HepG2 (cell line): ENCODE measurements around the gene BACE1-AS. TPM values are rescaled to one million over a fixed set of nuclear protein-coding genes. Genes with fewer than 3 reads are reported as not detected.

ENCODE experiments used
- ATAC-seq: fragments of 200-7000 bp; cut with Tn5 transposase; 3 replicates; pipeline ENCODE4 v1.9.1; 2020; ENCODE audit warnings: mild to moderate bottlenecking, moderate library complexity
- BruUV-seq: library from RNA; stranded (reverse); fragments of 400-500 nt; replicated peaks from 2 replicates; lab custom pipeline; 2021; lab: Mats Ljungman, UMichigan
- CTCF ChIA-PET: fragments of 300-600 bp; formaldehyde crosslinking; extraction: SDS; loops from one replicate; lab custom pipeline; 2021; ENCODE audit warnings: low total read pairs, inconsistent platforms, low intra/inter-chr PET ratio; lab: Yijun Ruan, JAX
- POLR2A ChIA-PET: fragments of 350-600 bp; sonication (Branson Sonifier 250); formaldehyde crosslinking; loops from one replicate; lab custom pipeline; 2020; ENCODE audit warnings: antibody characterized with exemption, inconsistent platforms; lab: Yijun Ruan, JAX
- DNase-seq: peaks from one replicate; pipeline ENCODE4 v3.0.0-alpha.2; 2015; ENCODE audit warnings: low spot score
- FAIRE-seq: peaks from 3 replicates; lab custom pipeline; 2011; peaks lifted over from hg19 to GRCh38; lab: Jason Lieb, UNC
- H2AFZ ChIP-seq: one replicate; pipeline ENCODE4 v1.6.1; 2011; ENCODE audit warnings: low read length, inconsistent platforms
- H3K27ac ChIP-seq: fragments of 300-600 bp; 3 replicates; pipeline ENCODE4 v1.8.0; 2011; ENCODE audit warnings: mixed run types, mild to moderate bottlenecking, mixed read lengths, low read length, inconsistent platforms; ENCODE audit not compliant: insufficient read depth; ENCODE audit errors: extremely low read length
- H3K27me3 ChIP-seq, 2 experiments: fragments of 200-600 bp in 1 of 2; 2 replicates in 1 of 2; 3 replicates in 1 of 2; pipeline versions ENCODE4 v1.6.0 to v1.8.0; 2011; ENCODE audit warnings: low read length in 2 of 2, mild to moderate bottlenecking in 2 of 2, moderate library complexity in 2 of 2, inconsistent platforms in 1 of 2; ENCODE audit not compliant: insufficient read depth in 2 of 2, control insufficient read depth in 1 of 2
- H3K36me3 ChIP-seq, 2 experiments: fragments of 200-600 bp in 1 of 2; replicated peaks in 1 of 2; 2 replicates in 1 of 2; 3 replicates in 1 of 2; pipeline versions ENCODE4 v1.5.1 to v1.8.0; 2011; ENCODE audit warnings: low read length in 2 of 2, inconsistent platforms in 1 of 2; ENCODE audit not compliant: insufficient read depth in 2 of 2, control insufficient read depth in 1 of 2
- H3K4me1 ChIP-seq: 2 replicates; pipeline ENCODE4 v1.5.1; 2012; ENCODE audit warnings: low read length, inconsistent platforms; ENCODE audit not compliant: insufficient read depth
- H3K4me2 ChIP-seq: 2 replicates; pipeline ENCODE4 v1.6.0; 2011; ENCODE audit warnings: low read depth, low read length, inconsistent platforms
- H3K4me3 ChIP-seq, 3 experiments: fragments of 200-600 bp in 1 of 3; sonication (generic), shearing (Covaris generic) in 1 of 3; replicated peaks in 1 of 3; 2 replicates each; pipeline ENCODE4 v1.5.1; 2011 to 2016; ENCODE audit warnings: low read length in 3 of 3, inconsistent platforms in 2 of 3, low read depth in 2 of 3, mild to moderate bottlenecking in 2 of 3, control low read depth in 1 of 3, mixed read lengths in 1 of 3; ENCODE audit not compliant: insufficient read depth in 1 of 3
- H3K79me2 ChIP-seq: one replicate; pipeline ENCODE4 v1.6.1; 2011; ENCODE audit warnings: low read length, inconsistent platforms; ENCODE audit not compliant: insufficient read depth
- H3K9ac ChIP-seq: 2 replicates; pipeline ENCODE4 v1.6.0; 2011; ENCODE audit warnings: mild to moderate bottlenecking, low read depth, low read length, inconsistent platforms; ENCODE audit not compliant: insufficient read depth
- H3K9me3 ChIP-seq: 2 replicates; pipeline ENCODE4 v1.5.1; 2012; ENCODE audit warnings: mild to moderate bottlenecking, low read length
- H4K20me1 ChIP-seq: 2 replicates; pipeline ENCODE4 v1.6.0; 2011; ENCODE audit warnings: inconsistent platforms, mild to moderate bottlenecking, low read length, moderate library complexity; ENCODE audit not compliant: insufficient read depth
- GABPB1 ChIP-seq: IDR thresholded peaks from 2 replicates; pipeline ENCODE4 v1.6.1; 2016; ENCODE audit warnings: mild to moderate bottlenecking, missing genetic modification reagents, moderate library complexity, missing compliant biosample characterization
- KDM4B ChIP-seq: sonication (generic); formaldehyde crosslinking; IDR thresholded peaks from 2 replicates; pipeline ENCODE4 v1.4.0; 2020; ENCODE audit warnings: missing genetic modification reagents
- ONECUT2 ChIP-seq: sonication (generic); formaldehyde crosslinking; IDR thresholded peaks from 2 replicates; pipeline ENCODE4 v1.4.0; 2020; ENCODE audit warnings: missing genetic modification reagents
- PAF1 ChIP-seq: IDR thresholded peaks from 2 replicates; pipeline ENCODE4 v1.6.1; 2016; ENCODE audit warnings: missing genetic modification reagents, missing compliant biosample characterization
- PHF21A ChIP-seq: sonication (generic); formaldehyde crosslinking; IDR thresholded peaks from 2 replicates; pipeline ENCODE4 v1.5.0; 2020; ENCODE audit warnings: mild to moderate bottlenecking, missing genetic modification reagents
- RNF2 ChIP-seq: fragments of 450-650 bp; conservative IDR thresholded peaks from 2 replicates; pipeline ENCODE4 v1.6.1; 2016; ENCODE audit warnings: low read depth
- TEAD3 ChIP-seq: optimal IDR thresholded peaks from 2 replicates; pipeline ENCODE3; 2016; ENCODE audit warnings: borderline replicate concordance
- ZBTB4 ChIP-seq: sonication (generic); formaldehyde crosslinking; IDR thresholded peaks from 2 replicates; pipeline ENCODE4 v1.4.0; 2020; ENCODE audit warnings: missing genetic modification reagents, mild to moderate bottlenecking, borderline replicate concordance
- ZC3H13 ChIP-seq: sonication (generic); formaldehyde crosslinking; IDR thresholded peaks from 2 replicates; pipeline ENCODE4 v1.8.1; 2023; ENCODE audit warnings: mild to moderate bottlenecking, missing genetic modification reagents, moderate library complexity
- ZNF280B ChIP-seq: sonication (generic); formaldehyde crosslinking; IDR thresholded peaks from 2 replicates; pipeline ENCODE4 v1.5.0; 2020; ENCODE audit warnings: missing genetic modification reagents, mild to moderate bottlenecking, borderline replicate concordance
- ZNF367 ChIP-seq: sonication (generic); formaldehyde crosslinking; IDR thresholded peaks from 2 replicates; pipeline ENCODE4 v1.4.0; 2020; ENCODE audit warnings: missing genetic modification reagents, borderline replicate concordance
- ZNF382 ChIP-seq: sonication (generic); formaldehyde crosslinking; IDR thresholded peaks from 2 replicates; pipeline ENCODE4 v1.5.0; 2020; ENCODE audit warnings: missing genetic modification reagents, mild to moderate bottlenecking, borderline replicate concordance
- ZSCAN22 ChIP-seq: sonication (generic); formaldehyde crosslinking; IDR thresholded peaks from 2 replicates; pipeline ENCODE4 v1.4.0; 2020; ENCODE audit warnings: mild to moderate bottlenecking, missing genetic modification reagents
- ZUFSP ChIP-seq: sonication (generic); formaldehyde crosslinking; IDR thresholded peaks from 2 replicates; pipeline ENCODE4 v1.9.0; 2021; ENCODE audit warnings: missing genetic modification reagents, mild to moderate bottlenecking, borderline replicate concordance
- WGBS: methylation state at CpG from one replicate; pipeline ENCODE4 v1.1.6; 2017; ENCODE audit warnings: low lambda C conversion rate; 5-methylcytosine and 5-hydroxymethylcytosine counted together
- in situ Hi-C: cut with HindIII; loops from 2 replicates; pipeline ENCODE4 v1.10.0; 2017; ENCODE audit warnings: low pct_unique_long_range_greater_than_20kb; ENCODE audit not compliant: extremely low pct_ligation_motif_present
- intact Hi-C: fragments of 100-400 bp; cut with micrococcal nuclease; formaldehyde crosslinking; loops from one replicate; pipeline ENCODE4 v1.10.0; 2022; ENCODE audit not compliant: unreplicated experiment
- polyA plus RNA-seq, 8 experiments: library from polyadenylated mRNA; depleted of rRNA in 3 of 8; stranded (reverse) in 7 of 8; unstranded in 1 of 8; fragments of >200 nt; fragmentation: Illumina TruSeq in 4 of 8; extraction: Trizol in 4 of 8; gene quantifications; 2 replicates each; pipeline versions ENCODE4 v1.2.1 to v1.2.3, GENCODE V29; 2011 to 2016; ENCODE audit warnings: low read depth in 4 of 8, missing spikeins in 1 of 8, mixed read lengths in 1 of 8; ENCODE audit not compliant: insufficient read depth in 1 of 8
- total RNA-seq, 5 experiments: library from RNA; depleted of rRNA; stranded (reverse); fragments of >200 nt; fragmentation: Illumina TruSeq; extraction: Trizol; gene quantifications; 2 replicates each; pipeline ENCODE4 v1.2.3, GENCODE V29; 2016; ENCODE audit warnings: low read depth in 1 of 5
- TF ChIP-seq, protein P1 (sequence below): sonication (generic); formaldehyde crosslinking; IDR thresholded peaks from 2 replicates; pipeline ENCODE4 v1.8.1; 2022; ENCODE audit warnings: low read depth, mild to moderate bottlenecking, missing genetic modification reagents

The BACE1-AS gene
- total and polyA plus RNA-seq, 2 of the 13 experiments (the other 11 are each of a cell fraction or from before 2014, with no cell fraction given) = 2.0 to 3.9 TPM

GRCh38 chr11:117295438-117296137, 4.4 kb downstream of the BACE1-AS start:
- Histone ChIP-seq H4K20me1 (no peaks in the 10 kb centered on the region), H2AFZ (no peak overlapping the region), H3K9ac (no peak overlapping the region), H3K4me3 (no peak overlapping the region), H3K79me2 (peaks cover 2% of the 10 kb centered on the region), H3K27ac (no peak overlapping the region), H3K4me2 (no peak overlapping the region), H3K36me3 (peaks cover 0 to 12% of the 10 kb centered on the region in 2 experiments; a peak in 3 of 5 replicates), H3K9me3 (no peaks in the 10 kb centered on the region), H3K27me3 (no peaks in the 10 kb centered on the region), H3K4me1 (peaks cover 25% of the 10 kb centered on the region)
- POLR2A ChIA-PET = interaction anchor here (0.7 kb wide), 1 partner anchor 491 kb away, joined by 3 read pairs; no protein-coding TSS in a partner anchor
- in situ Hi-C loops = no loop called here
- intact Hi-C loops = no loop called here
- 91% methylated on average over 7 of the region's 9 CpGs for WGBS
- no TSS peak for BruUV-seq
- DNase-seq (no peak), FAIRE-seq (no peak), ATAC-seq (no peak)
- CTCF ChIA-PET = no interaction called here
- TF ChIP-seq ZSCAN22 (no peak), RNF2 (no peak), PAF1 (CRISPR knock-in tag) (no peak), KDM4B (CRISPR knock-in tag) (no peak), PHF21A (no peak), ZC3H13 (CRISPR knock-in tag) (no peak), ZNF280B (no peak), ZUFSP (CRISPR knock-in tag) (no peak), GABPB1 (CRISPR knock-in tag) (no peak), TEAD3 (CRISPR knock-in tag) (no peak), ONECUT2 (no peak), ZNF367 (CRISPR knock-in tag) (no peak), ZBTB4 (CRISPR knock-in tag) (no peak), ZNF382 (no peak)
- TF ChIP-seq, protein P1, sequence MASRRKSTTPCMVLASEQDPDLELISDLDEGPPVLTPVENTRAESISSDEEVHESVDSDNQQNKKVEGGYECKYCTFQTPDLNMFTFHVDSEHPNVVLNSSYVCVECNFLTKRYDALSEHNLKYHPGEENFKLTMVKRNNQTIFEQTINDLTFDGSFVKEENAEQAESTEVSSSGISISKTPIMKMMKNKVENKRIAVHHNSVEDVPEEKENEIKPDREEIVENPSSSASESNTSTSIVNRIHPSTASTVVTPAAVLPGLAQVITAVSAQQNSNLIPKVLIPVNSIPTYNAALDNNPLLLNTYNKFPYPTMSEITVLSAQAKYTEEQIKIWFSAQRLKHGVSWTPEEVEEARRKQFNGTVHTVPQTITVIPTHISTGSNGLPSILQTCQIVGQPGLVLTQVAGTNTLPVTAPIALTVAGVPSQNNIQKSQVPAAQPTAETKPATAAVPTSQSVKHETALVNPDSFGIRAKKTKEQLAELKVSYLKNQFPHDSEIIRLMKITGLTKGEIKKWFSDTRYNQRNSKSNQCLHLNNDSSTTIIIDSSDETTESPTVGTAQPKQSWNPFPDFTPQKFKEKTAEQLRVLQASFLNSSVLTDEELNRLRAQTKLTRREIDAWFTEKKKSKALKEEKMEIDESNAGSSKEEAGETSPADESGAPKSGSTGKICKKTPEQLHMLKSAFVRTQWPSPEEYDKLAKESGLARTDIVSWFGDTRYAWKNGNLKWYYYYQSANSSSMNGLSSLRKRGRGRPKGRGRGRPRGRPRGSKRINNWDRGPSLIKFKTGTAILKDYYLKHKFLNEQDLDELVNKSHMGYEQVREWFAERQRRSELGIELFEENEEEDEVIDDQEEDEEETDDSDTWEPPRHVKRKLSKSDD (CRISPR knock-in tag) = no peak
